Activated CD4-positive, alpha-beta T cell treated with anti-CD3 and anti-CD28 coated beads, Interleukin-2, amount 50 U/mL, for 4 hours (primary cell): ENCODE data around the gene ITGAE.

Source experiments
- DNase-seq, 2 experiments: peaks; one replicate each; pipeline ENCODE4 v3.0.0-alpha.2; 2020

Gene ITGAE

DNA sequence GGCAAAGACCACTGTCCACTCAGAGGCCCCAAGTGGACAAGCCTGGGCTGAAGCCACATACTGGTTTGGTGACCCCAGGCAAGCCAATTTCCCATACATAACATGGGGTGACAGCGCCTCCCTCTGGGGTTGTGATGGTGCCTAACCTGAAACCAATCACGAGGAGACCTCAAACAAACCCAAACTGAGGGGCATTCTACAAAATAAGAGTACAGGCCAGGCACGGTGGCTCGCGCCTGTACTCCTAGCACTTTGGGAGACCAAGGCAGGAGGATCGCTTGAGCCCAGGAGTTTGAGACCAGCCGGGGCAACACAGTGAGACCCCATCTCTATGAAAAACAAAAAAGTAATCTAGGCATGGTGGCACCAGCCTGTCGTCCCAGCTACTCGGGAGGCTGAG, 108.6 kb downstream of the ITGAE start:
- no peak for DNase-seq

DNA sequence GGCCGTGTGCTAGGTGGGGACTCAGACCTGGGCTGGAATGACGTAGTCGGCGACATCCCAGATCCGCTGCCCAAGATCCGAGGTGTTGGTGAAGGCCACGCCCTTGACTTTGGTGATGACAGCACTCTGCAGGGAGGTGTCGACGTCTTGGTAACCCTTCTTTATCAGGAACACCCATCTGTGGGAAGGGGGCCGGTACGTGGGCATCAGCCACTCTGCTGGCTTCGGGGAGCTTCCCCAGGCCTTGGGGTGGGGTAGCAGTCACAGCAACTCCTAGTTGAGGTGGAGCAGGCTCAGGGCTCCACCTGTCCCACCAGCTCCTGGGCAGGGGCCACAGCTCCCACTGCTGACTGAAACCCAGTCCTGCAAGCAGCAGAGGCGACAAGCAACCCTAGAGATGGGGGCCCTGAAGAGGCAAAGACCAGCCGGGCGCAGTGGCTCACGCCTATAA, 109.3 kb downstream of the ITGAE start:
- no peak for DNase-seq

DNA sequence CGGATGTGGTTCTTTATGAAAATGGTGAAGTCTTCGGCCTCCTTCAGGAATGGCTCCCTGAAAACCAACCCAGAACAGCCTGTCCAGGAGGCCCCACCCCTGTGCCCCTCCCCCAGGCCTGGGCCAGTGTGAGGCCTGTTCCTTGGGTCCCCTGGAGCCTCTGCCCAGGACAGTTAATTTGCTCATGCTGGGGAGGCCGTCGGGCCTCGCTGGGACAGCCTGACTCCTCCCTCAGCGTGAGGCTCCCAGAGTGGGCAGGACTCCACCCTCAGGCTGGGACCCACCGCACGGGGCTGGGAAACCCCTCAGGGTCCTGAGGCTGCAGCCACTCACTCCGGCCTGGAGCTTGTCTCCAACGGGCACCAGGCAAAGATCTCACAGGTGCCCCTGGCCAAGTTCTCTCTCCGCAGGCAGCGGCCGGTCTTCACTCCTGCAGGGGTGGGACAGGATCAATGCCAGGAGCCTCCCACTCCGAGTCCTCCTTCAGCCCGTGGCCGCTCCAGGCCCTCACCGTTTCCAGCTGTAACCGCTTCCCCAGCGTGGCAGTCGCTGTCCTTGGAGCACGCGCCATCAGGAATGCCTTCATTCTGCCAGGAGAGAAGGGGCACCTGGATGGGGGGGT, 110.8 kb downstream of the ITGAE start:
- DNase-seq, result no peak

DNA sequence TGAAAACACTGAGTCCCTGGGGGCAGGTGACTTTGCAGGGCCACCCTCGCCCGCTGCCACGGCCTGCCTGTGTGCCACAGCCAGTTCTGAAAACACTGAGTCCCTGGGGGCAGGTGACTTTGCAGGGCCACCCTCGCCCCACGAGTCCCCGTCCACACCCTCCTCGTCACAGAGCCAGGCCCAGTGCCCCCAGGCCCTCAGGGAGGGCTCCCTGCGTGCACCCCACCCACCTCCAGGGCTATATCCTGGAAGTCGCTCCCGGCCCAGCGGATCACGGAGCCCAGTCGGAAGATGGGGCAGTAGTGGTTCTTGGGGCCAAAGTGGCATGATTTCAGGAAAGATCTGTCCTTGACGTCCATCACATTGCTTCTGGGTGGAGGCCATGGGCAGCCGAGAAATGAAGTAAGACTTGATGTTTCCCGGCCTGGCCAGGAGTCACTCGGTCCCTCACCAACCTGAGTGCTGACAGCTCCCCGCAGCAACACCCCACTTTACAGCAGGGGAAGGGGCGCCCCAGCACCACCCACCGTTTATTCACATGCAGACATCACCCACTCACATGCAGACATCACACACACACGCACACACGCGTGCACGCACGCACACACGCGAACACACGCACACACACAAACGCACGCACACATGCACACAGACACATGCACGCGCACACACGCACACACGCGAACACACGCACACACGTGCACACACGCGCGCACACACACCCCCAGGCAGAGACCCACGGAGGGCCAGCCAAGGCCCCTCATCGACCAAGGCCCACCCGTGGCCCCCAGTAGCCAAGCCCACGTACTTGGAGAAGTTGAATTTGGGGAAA, 111.5 kb downstream of the ITGAE start:
- no peak for DNase-seq

DNA sequence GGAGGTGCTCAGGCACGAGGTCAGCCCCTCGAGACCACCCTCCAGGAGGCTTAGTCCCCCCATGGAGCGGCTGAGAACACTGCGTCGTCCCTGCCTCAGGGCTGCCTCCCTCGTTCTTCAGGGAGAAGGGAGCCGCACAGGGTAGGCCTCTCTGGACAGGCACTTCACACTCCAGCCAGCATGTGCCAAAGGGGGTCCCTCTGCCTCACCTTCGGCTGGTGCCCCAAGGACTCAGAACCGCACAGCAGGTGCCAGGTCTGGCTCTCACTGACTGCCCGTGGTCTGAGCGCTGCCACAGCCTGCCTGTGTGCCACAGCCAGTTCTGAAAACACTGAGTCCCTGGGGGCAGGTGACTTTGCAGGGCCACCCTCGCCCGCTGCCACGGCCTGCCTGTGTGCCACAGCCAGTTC, 112.1 kb downstream of the ITGAE start:
- DNase-seq, result no peak

DNA sequence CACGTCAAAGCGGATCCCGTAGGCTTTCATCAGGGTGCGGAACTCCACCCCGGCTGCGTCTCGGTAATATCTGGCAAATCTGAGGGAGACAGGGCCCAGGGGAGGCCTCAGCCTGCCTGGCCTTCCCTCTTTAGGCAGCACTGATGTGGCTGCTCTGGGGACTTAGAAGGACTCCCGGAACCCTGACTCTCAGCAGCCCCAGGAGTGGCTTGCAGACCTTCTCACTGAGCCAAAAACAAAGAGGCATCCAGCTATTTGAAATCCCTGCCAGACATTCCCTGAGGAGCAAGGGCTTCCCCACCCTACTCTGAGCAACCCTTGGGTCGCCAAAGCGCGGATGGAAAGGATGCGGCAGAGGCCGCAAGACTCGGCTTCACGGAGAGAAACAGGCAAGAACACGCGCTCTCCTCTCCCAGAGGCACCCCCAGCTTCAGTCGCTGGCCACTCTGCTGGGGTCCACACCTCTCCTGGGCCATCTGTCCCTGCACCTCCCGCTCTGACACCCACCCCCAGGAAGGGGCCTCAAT, 112.9 kb downstream of the ITGAE start:
- no peak for DNase-seq

DNA sequence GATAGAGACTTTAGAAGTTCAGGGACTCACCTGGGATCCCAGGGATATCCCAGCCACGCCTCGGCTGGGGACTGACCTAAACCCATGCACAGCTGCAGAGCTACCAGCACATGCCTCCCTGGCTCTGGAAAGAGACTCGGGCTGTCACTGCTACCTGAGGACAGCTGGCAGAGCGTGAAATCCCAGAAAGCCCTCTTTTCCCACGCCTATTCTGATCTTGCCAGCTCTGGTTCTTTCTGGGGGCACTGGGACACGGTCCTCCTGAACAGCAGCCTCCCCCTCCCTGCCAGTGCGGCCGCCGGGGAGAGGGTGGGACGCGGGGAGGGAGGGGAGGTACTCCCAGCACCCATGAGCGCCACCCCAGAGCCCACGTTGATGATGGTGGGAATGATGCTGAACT, 115.8 kb downstream of the ITGAE start:
- DNase-seq, result no peak

DNA sequence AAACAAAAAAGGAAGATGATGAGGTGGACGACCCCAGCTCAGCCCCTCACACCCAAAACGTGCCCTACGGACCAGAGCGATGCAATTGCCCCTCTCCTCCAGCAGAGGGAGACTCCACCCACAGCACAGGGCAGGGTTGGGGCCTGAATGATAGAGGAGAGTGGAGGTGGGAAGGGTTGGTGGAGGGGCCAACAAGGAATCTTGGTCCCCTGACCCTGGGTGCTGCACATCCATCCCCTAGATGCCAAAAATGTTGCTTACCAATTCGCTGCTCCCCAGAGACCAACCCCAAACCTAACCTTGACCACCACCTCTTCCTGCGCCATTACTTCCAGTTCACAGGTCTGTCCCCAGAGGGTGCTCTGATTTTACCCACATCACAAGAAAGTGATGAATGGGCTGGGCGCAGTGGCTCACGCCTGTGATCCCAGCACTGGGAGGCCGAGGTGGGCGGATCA, 117.9 kb downstream of the ITGAE start:
- peak; percentile 53 to 55 for DNase-seq

DNA sequence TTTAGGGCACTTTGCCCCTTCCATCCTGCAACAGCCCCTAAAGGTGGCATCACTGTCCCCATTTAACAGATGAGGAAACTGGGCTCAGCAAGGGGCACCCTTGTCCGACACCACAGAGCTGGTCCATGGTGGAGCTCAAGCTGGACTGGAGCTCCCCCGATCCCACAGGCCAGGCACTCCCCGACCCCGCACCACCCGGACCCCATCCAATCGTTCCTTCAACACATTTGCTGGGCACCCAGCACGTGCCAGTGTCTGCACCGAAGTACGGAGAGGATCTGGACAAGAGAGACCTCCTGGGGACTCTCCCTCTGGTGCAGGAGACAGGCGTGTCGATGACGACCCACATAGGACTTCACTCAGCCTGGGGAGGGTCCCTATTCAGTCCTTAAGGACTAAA, 119.0 kb downstream of the ITGAE start:
- no peak for DNase-seq

DNA sequence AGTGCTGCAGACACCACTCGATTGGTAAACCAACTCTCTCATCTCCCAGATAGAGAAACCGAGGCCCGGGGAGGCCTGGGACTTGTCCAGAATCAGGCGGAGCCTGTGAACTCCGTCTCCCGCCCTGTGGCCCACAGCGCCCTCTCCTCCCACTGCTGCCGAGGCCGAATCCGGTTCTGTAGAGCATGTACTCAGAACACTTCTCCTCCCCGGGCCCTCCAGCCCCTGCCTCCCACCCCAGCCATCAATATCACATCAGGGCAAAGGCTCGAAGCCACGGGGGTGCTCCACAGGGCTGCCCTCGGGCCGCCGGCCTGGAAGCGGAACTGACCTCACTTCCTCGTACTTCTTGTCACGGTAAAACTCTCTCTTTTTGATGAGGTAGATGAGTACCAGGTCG, 119.4 kb downstream of the ITGAE start:
- no peak for DNase-seq

DNA sequence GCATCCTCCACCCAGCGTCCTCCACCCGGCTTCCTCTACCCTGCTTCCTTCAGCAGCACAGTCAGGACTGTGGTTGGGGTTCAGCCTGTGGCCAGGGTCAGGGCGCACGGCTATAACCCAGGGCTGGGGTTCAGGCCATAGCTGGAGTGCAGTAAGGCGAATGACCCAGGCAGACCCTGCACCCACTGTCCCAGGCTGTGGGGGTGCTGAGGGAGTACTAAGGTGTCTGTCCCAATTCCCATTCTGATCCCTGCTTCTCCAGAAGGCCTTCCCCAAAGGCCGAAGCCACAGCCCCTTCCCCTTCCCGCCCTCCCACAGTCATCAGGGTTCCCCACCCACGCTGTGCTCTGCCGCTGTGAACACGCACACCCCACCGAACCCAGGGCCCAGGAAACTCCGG, 119.9 kb downstream of the ITGAE start:
- DNase-seq, result no peak

DNA sequence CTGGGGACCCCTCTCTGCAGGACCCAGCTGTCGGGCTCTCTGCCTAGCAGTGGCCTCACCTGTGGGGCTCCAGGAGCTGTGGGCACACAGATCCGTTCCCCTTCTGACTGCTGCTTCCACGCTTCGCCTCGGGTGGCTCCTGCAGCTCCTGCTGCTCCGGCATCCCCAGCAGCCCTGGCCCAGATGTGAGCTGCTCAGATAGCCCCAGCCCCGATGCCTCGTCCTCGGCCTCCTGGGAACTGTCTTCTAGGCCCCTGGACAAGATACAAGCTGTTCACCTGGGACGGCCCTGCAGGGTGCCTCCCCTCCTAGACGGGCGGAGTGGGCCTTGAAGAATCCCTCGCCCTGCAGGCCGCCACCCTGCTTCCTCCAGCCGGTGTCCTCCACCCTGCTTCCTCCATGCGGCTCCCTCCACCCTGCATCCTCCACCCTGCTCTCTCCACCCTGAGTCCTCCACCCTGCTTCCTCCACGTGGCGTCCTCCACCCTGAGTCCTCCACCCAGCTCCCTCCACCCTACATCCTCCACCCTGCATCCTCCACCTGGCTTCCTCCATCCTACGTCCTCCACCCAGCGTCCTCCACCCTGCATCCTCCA, 121.4 kb downstream of the ITGAE start:
- no peak for DNase-seq

DNA sequence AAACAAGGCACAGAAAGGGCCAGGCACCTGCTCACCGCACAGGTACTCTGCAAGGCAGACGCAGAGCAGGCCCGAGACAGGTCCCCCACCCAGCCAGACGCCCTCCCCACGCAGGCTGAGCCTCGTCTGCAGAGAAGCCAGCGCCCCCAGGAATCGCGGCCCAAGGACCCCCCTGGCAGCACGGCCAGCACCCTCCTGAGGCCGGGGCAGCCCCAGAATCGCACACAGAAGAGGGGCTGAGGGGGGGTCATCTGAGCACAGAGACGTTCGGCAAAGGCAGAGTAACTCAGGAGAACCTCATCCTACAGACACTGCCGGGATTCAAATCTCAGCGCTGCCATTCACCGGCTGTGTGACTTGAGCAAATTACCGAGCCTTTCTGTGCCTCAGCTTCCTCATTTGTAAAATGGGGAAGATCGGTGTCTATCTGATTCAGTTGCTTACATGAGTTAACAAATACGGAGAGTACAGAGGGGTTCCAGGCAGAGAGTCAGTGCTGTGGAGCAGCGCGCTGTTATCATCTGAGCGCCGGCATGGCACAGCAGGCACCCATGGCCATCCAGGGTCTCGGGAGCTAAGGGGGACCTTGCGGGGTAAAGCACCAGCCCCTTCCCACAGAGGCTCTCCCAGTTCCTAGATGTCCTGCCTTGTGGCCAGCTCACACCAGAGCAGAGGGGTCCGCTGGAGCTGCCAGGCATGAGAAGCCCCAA, 122.0 kb downstream of the ITGAE start:
- no peak for DNase-seq

DNA sequence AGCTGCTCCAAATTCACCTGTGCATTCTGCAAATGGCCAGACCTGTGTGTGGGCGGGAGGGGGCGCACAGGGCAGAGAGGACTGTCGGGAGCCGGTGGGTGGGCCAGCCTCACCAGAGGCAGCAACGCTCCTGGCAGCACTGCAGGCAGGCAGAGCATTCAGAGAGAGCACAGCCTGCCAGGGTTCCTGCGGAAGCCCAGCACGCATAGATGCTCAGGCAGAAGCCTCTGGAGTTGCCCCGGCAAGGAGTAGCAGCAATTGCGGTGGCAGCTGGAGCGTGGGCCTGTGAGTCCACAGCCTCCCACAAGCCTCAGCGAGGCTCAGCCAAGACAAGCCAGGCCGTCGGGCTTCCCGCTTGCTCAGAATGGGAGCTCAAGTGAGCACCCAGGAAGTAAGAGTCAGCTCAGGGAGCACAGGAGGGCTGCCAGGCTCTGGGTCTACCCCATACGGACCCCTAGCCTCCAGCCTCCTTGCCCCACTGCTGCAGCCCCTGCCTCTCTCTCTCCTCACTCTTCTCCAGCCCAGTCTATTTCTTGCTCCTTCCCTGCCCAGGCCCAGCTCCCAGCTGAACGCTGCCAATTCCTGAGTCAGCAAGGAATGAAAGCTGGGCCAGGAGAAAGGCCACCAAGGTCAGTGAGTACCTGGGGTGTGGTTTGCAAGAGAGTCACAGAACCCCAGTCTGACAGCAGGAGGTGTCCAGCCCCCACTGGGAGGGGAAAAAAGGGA, 122.7 kb downstream of the ITGAE start:
- no peak for DNase-seq

DNA sequence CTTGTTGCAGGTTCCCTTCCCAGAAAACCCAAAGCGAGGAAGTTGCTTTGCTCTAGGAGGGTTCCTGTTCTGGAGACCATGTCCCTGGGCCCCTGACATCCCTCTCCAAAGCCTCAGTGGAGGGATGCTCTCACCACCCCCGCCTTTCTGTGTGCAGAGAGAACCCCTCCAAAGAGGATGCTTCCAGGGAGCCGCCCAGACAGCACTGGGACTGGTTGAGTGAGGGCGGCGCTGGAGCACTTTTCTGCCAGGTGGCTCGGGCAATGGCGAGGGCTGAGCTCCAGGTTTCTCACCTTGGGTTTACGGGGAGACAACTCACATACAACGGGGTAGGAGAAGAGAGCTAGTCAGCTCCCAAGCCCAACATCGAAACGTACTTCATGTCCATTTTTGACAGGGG, 125.1 kb downstream of the ITGAE start:
- no peak for DNase-seq

DNA sequence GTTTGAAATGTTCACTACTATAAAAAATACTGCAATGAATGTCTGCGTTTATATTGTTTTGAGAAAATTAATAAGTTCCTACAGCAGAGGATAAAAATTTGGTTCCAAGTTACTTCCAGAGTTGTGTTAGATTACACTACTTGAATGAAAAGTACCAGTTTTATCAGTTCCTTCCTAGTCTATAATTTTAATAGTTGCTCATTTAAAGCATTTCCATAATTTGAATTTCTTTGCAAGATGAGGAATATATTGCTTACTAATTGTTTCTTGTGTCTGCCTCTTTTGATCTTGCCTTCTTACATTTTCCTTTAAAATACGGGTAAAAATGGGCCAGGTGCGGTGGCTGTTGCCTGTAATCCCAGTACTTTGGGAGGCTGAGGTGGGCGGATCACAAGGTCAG, 128.4 kb downstream of the ITGAE start:
- DNase-seq, result no peak

DNA sequence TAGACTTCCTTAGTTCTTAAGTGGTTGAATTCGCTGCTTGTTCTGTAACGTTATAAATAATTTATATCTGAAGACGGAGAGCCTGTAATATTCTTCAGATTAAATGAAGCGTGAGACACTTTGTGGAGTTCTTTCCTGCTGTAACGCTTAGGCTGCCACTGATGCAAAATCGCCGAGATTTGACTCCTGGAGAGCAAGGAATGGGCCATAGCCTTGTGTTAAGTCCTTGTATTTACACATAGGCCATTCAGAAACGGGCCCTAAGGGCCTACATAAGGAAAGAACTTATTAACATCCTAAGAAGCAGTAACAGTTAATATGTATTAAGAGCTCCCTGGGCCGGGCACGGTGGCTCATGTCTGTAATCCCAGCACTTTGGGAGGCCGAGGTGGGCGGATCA, 131.4 kb downstream of the ITGAE start:
- no peak for DNase-seq

DNA sequence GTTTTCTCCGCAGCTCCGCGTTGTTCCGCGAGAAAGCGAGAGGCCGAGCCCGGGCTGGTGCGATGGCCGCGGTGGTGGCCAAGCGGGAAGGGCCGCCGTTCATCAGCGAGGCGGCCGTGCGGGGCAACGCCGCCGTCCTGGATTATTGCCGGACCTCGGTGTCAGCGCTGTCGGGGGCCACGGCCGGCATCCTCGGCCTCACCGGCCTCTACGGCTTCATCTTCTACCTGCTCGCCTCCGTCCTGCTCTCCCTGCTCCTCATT, 132.0 kb downstream of the ITGAE start:
- DNase-seq, result no peak

DNA sequence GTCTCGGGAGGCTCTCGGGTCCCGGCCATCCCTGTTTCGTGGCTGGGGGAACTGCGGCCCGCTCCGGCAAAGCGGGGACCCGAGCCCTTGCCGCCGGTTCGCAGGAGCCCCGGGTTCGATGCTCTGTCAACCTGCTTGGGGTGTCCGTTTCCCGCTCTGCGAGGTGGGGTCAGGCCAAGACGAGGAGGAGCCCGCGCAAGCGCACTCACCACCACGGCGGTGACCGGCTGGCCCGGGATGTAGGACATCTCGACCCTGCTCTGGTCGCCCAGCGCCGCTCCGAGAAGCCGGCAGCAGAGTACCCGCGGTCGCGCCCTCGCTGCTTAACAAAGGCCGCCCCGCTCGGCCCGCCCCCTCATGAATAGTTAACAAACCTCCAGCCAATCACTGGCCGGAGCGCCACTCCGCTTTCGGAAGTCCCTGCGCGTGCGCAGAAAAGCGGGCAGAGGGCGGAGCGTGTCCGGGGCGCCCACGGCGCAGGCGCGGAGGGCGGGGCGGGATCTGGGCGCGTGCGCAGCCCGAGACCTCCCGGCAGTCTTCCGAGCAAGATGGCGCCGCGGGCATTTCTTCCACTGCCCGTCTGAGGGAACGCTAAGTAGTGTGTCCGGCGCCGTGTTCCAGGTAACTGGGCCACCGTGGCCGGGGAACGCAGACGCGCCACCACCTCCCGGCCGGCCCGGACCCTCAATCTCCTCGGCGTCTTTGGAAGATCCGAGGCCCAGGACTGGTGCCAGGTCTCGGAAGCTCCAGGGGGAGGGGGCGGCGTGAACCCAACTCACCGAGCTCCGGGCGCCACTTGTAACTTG, 132.5 kb downstream of the ITGAE start, which contains the start of the genes EMC6 and TAX1BP3:
Gene EMC6 (plus strand): TSS at position 534 of the 806 bp plus-strand sequence. CDS start 335 bp downstream, outside the sequence.
Gene TAX1BP3 (minus strand): TSS at position 300 of the 806 bp plus-strand sequence. CDS start 52 bp downstream, at position 248.
- peak; percentile 96 for DNase-seq

DNA sequence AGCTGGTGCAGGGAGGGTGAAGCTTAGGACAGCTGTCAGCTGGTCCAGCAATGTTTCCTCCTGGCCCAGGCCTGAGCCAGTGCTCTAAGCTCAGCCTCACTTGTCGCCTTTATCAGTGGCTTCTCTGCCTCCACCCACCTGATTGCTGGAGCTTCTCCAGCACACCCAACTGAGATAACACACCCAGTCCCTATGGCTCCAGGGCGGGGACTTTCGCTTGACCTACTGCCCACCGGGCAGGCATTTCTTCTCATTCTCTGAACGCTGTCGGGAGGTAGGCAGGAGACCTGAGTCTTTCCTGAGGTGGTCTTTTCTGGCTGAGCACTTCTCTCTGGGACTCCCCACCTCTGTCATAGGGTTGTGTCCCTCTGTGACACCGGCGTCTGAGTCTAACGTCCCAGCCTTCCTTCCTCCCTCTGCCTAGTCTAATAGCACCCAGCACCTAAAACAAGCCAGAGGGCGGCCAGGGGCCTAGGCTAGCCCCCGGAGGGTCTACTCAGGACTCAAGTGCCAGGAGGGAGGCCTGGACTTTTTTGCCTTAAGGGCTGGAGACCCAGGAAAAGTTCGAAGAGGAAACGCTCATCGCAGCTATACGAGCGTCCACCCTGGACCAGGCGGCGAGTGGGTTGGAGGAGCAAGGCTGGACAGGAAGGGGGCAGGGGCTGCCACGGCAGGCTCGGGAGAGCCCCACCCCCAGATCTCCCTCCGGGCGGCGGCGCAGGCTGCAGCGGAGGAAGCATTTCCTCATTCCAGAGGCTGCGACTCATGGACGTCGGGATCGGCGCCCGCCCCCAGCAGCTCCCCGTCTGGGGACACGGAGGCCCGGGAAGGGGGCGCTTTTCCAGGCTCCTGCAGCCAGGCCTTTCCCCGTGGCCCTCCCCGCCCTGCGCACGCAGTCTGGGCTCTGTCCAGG, 133.4 kb downstream of the ITGAE start:
- no peak for DNase-seq
